DOHH2 (cell line): ENCODE data around the gene CASTOR2.
"Not testable (repeated sequence)": the region's sequence is repeated elsewhere in the genome, so short reads cannot be mapped to it uniquely, and the experiment has no call there.

Experiments
- EZH2phosphoT487 ChIP-seq: fragments of 200-600 bp; sonication (generic); IDR thresholded peaks from 2 replicates; pipeline ENCODE4 v1.6.1; 2017; ENCODE audit warnings: borderline replicate concordance, mild to moderate bottlenecking, antibody characterized with exemption, low read length, moderate library complexity, mixed read lengths
- TF ChIP-seq, protein P1 (sequence below): fragments of 200-600 bp; sonication (generic); IDR thresholded peaks from one replicate; pipeline ENCODE4 v1.5.1; 2014; ENCODE audit warnings: antibody characterized with exemption, mild to moderate bottlenecking, low read depth, low read length; ENCODE audit not compliant: poor library complexity, severe bottlenecking

- not testable (repeated sequence) for TF ChIP-seq EZH2phosphoT487
- TF ChIP-seq, protein P1, sequence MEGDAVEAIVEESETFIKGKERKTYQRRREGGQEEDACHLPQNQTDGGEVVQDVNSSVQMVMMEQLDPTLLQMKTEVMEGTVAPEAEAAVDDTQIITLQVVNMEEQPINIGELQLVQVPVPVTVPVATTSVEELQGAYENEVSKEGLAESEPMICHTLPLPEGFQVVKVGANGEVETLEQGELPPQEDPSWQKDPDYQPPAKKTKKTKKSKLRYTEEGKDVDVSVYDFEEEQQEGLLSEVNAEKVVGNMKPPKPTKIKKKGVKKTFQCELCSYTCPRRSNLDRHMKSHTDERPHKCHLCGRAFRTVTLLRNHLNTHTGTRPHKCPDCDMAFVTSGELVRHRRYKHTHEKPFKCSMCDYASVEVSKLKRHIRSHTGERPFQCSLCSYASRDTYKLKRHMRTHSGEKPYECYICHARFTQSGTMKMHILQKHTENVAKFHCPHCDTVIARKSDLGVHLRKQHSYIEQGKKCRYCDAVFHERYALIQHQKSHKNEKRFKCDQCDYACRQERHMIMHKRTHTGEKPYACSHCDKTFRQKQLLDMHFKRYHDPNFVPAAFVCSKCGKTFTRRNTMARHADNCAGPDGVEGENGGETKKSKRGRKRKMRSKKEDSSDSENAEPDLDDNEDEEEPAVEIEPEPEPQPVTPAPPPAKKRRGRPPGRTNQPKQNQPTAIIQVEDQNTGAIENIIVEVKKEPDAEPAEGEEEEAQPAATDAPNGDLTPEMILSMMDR: not testable (repeated sequence)
Observed at GRCh38 chr7:74966909-74967308, 2.4 kb downstream of the CASTOR2 start.
